ENCODE results near the gene RPS28.
"Not testable (repeated sequence)": the region's sequence is repeated elsewhere in the genome, so short reads cannot be mapped to it uniquely, and the experiment has no call there.

Gene RPS28

DNA sequence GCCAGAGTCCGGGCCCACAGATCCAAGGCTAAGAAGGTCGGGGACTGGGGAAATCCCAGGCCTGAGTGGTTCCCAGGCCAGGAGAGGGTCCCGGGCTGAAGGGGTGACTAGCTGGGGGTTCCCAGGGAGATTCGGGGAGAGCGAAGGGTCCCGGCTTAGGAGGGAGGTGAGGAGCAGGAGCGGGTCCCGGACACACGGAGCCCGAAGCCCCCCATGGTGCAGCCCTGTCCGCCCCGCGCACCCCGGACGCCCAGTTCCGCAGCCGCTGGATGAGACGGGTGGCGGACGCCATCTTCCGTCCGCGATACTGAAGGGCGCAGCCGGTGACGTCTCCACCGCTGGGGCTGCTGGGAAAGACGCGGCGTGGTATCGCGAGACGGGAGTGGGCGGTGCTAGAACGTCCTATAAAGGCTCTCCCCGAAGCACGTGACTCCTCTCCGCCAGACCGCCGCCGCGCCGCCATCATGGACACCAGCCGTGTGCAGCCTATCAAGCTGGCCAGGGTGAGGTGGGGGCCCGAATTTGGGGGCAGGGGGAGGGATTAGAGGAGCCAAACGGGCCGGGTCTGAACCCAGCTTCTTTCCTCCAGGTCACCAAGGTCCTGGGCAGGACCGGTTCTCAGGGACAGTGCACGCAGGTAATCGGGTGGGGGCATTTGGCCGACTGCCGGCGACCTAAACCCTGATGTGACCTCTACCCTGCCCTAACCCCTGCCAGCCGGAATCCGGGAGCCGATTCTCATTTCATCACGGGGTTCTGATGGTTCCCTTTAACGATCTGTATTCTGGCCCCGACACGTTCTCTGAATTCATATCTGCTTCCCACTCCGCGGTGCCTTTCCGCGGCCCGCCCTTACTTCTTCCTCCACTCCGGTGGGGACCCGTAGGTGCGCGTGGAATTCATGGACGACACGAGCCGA, at the start of gene RPS28, which contains the start of gene NDUFA7:
Gene RPS28 (plus strand): TSS at position 430 of the 919 bp plus-strand sequence. CDS start 35 bp downstream, at position 465.
Gene NDUFA7 (minus strand): TSS at position 309 of the 919 bp plus-strand sequence. CDS start 17 bp downstream, at position 292.
- peak; percentile 93 for DNase-seq

DNA sequence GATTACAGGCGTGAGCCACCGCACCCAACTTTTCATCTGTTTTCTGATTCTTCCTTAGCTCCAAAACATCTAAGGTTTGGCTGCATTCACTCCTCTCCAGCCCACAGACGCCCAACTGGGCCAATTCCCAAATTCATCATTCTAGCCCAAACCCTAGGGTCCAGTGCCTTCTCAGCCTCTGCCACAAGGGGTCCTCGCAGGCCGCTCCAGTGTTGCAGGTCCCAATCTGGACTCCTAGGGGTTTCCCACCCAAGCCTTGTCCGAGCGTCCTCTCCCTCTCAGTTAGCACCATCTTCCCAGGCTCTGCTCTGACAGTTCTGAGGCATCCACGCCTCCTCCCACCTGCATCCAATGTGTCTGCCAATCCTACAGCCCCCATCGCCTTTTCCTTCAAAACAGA, 44.8 kb upstream of the RPS28 start:
- not testable (repeated sequence) for DNase-seq

DNA sequence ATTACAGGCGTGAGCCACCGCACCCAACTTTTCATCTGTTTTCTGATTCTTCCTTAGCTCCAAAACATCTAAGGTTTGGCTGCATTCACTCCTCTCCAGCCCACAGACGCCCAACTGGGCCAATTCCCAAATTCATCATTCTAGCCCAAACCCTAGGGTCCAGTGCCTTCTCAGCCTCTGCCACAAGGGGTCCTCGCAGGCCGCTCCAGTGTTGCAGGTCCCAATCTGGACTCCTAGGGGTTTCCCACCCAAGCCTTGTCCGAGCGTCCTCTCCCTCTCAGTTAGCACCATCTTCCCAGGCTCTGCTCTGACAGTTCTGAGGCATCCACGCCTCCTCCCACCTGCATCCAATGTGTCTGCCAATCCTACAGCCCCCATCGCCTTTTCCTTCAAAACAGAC, 30.0 kb upstream of the RPS28 start:
- not testable (repeated sequence) for DNase-seq

DNA sequence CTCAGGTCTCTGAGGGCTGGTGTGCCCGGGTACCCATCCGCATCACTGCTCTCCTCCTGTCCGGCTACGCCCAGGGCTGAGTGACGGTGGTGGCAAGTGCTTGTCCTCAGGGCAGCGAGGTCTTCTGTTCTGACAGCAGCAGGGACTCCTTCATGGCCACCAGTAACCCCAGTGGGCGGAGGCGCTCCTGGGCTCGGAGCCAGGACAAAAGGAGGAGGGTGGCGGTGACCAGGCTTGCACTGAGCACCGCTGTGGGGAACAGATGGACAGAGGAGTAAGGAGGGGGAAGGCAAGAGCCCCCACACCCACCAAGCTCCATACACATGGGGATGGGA, 19.0 kb upstream of the RPS28 start:
- no peak for DNase-seq

DNA sequence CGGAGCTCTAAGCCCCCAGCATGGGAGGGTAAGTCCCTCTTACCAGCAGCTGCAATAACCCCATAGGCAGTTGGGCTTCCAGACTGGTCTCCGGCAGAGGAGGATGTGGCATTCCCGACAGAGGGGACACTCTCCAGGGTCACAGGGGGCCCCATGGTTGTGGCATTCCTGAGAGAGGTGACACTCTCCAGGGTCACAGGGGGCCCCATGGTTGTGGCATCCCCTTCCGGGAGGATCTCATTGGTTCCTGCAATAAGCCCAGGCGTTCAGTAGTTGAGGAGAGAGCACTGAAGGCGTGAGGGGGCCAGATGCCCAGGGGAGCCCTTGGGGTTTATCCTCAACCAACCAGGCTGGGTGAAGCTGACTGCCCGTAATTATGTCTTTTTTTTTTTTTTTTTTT, 18.6 kb upstream of the RPS28 start:
- no peak for DNase-seq

DNA sequence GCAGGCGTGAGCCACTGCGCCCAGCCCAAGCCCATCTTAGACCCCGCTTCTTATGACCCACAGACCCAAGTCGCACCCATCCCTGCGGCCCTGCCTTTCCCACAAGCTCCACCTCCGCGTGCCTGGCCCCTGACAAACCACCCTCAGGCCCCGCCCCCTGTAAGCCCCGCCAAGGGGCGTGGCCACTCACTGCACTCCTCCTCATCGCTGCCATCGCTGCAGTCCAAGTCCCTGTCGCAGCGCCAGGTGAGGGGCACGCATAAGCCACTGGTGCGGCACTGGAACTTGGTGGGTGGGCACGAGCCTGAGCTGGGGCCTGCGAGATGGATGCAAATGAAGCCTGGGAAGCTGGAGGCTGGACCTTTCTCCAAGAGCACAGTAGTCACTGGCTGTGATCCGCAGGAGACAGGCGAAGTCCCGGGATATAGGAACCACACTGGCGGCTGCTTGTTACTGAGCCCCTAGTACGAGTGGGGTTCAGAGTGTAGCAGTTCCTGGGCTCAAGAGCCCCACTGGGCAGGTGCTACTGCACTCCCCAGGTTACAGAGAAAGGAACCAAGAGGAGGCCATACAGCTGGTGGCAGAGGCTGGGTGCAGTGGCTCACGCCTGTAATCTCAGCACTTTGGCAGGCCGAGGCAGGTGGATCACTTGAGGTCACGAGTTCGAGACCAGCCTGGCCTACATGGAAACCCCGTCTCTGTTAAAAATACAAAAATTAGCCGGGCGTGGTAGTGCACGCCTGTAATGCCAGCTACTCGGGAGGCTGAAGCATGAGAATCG, 16.3 kb upstream of the RPS28 start:
- DNase-seq: no peak

DNA sequence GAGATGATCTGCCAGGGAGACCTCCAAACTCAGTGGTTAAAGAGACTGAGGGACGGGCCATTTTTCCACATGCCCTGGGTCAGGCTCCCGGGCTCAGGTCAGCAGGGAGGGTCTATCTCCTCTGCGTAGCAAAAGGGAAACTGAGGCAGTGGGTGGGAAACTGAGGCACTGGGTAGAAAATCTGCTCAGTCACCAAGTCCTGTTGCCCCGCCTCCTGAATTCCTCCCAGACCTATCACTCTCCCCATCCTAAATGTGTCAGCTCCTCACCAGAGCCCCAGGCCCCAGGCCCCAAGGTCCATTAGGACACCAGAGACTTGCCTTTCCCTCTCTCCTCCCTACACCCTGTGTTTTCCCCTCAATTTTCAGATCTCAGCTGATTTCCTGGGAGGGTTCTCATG, 15.5 kb upstream of the RPS28 start:
- no peak for DNase-seq

DNA sequence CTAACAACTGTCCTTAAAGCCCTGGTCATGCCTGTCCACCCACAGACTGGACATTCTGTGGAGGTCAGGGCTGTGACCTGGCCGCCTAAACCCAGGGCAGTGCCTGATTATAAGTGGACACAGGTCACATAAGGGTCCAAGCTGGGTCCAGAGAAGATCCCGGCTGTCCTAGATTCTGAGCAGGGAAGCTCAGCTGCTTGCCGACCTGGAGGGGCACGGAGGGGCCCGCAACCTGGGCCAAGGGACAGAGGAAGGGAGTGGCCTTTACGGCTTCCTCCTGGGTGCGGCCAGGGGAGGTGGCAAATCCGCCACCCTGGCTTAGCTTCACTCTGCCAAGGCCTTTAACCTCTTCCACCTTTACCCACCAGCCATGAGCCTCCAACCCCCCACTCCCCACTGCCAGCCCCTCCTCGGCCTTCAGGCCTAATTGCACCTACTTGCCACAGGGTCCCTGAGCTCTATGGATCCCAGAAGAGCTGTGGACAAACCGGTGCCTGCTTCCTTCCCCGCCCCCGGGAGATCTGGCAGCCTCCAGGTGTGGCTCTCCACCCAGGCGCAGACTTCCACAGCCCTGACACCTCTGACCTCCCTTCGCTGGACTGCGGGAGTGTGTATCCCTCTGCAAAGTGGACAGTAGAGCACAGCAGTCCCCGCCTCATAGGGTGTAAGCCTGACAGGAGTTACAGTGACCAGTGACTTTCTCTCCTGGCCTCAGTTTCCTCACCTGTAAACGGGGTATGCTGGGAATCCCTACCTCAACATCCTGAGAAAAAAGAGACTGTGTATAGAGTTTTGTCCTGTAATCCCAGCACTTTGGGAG, 14.9 kb upstream of the RPS28 start:
- no peak for DNase-seq

DNA sequence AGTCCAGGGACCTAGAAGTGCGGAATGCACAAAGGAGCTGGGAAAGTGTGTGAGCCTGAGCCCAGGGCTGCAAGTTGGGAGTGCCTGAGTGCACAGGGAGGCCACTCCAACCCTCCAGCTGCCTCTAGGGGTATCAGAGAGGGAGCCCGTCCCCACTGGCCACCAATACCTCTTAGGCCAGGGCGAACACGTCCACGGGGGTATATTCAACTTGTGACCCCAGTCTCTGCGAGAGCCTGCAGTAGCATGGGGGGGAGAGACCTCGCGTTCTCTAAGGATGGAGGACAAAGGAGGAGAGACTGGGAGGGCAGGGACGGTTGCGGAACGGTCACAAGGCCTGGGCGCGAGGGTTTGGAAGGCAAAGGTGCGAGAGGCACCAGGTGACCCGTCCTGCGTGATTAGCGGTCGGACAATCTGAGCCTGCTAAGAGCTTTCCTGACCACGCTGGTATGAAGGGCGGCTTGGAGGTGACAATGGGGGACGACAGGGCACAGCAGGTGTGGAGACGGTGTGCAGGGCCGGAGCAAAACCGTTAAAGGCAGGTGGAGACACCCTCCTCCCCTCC, 13.8 kb upstream of the RPS28 start:
- no peak for DNase-seq

DNA sequence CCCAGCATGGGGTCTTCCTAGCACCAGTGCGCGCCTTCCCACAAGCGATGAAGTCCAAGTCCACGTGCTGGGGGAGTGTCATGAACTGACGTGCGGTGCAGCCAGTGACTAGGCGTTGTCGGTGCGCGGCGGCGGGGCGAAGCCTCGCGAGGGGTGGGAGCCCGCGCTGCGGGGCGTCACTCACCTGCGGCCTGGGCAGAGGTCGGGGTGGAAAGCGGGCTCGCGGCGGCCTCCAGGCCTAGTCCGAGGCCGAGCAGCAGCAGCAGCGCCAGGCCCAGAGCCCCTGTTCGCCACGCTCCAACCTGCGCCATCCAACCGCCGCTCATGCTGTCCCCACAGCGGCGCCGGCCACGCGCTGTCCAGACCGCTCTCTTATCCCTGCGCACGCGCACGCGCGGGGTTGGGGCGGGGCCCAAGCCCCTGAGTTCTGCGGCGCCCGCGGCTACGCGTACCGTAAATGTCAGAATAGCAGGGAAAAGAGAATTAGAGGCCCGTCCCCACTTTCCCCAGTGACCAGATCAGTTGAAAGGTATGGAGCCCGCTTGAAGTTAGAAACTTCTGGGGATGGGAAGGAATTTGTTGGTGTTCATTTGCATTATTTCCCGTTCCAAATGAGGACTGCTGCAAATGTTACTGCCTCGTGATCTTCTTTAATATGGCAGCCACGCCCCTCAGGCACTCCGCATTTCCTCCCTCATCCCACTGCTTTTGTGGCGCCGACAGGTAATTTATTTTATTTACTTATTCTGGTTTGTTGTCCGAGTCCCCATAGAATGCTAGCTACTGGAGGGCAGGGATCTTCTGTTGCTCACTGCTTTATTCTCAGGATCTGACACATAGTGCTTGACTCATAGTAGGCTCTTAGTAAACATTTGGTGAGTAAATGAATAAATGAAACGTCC, 13.1 kb upstream of the RPS28 start, which contains the start of gene CD320:
Gene CD320 (minus strand): TSS at position 394 of the 902 bp plus-strand sequence. CDS start 68 bp downstream, at position 326.
- peak; percentile 85 for DNase-seq

DNA sequence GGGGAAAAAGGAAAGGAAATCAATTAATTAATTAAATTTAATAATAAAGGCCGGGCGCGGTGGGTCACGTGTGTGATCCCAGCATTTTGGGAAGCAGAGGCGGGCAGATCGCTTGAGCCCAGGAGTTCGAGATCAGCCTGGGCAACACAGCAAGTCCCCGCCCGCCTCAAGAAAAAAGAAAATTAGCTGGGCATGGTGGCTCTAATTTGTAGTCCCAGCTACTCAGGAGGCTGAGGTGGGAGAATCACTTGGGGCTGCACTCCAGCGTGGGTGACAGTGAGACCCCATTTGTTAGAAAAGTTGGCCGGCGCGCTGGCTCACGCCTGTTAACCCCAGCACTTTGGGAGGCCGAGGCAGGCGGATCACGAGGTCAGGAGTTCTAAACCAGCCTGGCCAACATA, 12.4 kb upstream of the RPS28 start:
- DNase-seq: no peak

DNA sequence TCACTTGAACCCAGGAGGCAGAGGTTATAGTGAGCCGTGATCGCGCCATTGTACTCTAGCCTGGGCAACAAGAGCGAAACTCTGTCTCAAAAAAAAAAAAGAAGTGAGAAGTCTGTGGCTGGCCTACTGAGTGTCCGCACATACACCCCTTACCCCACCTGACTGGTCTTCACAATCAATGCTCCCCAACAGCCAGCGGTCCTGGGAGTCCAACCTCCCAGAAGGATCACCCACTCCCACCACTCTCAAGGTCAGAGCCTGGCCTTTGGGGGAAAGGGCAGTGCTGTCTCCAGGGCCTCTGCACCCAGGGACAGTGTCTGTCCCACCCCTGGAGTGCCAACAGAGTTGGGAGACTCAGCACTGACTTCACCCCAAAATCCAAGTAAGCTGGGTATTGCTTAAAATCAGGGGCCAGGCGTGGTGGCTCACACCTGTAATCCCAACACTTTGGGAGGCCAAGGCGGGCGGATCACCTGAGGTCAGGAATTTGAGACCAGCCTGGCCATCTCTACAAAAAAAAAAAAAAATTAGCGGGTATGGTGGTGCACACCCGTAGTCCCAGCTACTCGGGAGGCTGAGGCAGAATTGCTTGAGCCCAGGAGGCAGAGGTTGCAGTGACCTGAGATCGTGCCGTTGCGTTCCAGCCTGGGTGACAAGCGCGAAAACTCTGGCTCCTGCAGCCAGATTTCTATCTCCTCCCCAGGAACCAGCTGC, 10.8 kb upstream of the RPS28 start:
- no peak for DNase-seq

DNA sequence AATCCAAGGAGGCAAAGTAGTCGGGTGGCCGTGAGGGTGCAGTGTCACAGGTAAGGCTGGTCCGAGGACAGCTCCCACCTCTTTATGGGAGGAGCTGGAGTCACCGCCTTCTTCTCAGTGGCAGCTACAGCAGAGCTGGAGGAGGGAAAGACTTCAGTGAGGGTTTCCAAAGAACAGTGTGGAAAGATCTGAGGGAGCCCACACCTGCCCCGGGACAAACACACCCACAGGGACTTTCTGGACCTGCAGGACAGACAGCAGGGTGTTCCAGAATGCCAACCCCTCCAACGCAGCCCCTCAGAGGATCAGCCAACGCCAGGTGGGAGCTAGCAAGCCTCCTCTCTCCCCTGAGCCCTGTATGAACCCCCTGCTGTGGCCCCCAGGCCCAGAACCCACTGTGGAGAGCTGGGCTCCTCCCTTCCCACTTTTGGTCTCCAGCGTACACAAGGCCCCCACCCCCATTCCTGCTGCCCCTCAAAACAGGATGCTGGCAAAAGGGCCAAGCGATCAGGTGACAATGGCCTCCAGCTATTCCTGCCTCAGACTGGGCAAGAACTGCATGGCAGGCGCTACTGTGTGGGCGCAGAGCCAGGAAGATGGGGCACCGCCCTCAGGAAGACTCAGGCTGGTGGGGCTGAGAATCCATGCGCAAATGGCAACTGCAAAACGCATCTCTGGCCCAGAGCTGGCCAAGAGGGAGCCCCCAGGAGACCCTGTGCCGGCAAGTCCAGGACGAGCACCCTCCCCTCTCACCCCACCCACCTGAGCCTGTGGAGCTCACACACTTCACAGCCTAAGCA, 9.6 kb upstream of the RPS28 start:
- DNase-seq: no peak

DNA sequence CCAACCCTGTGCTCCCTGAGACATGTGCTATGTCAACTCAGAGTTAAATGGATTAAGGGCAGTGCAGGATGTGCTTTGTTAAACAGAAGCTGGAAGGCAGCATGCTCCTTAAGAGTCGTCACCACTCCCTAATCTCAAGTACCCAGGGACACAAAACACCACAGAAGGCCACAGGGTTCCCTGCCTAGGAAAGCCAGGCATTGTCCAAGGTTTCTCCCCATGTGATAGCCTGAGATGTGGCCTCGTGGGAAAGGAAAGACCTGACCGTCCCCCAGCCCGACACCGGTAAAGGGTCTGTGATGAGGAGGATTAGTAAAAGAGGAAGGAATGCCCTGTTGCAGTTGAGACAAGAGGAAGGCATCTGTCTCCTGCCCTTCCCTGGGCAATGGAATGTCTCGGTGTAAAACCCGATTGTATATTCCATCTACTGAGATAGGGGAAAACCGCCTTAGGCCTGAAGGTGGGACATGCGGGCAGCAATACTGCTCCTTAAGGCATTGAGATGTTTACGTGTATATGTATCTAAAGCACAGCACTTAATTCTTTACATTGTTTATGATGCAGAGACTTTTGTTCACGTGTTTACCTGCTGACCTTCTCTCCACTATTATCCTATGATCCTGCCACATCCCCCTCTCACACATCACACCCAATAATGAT, 6.2 kb upstream of the RPS28 start:
- not testable (repeated sequence) for DNase-seq

DNA sequence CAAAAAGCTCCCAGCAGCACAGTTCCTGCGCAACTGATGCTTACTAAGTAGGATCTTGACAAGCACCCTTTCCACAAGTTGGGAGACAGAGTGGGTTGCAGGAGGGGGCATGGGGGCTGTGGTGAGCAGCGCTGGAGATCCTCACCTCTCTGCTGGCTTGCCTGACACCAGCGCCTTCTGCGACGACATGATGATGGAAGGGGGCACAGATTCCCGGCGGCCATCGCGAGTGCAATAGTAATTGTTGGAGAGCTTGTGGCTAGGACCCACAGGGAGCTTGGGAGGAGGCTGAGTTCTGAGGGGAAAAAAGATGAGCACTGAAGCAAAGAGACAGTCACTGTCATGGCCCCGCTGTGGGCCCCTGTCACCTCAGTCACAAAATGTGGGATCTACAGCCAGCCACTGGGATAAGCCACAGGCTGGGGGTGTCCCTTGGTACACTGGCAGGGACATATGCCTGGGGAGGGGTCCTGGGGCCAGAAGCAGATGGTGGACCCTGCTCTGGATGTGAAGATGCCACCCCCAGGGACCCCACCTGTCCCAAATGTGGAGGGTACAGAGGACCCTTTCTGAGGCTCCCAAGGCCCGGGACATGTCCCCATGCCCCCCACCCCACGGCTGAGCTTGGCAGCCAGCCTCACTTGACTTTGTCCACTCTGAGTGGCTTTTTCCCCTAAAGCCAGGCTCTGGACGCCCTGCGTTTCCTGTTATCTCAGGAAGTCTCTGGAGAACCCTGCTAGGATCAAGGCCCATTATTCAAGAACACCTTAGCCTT, 4.8 kb upstream of the RPS28 start:
- no peak for DNase-seq

DNA sequence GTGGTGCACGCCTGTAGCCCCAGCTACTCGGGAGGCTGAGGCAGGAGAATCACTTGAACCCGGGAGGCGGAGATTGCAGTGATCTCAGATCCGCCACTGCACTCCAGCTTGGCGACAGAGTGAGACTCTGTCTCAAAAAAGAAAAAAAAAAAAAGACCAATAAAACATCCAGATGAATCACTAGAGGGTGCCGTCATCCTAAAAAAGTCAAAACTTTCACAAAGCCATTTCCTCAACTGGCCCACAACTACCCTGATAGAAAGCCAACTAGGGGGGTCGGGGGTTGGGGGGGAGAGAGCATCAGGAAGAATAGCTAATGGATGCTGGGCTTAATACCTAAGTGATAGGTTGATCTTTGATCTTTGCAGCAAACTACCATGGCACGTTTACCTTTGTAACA, 2.5 kb upstream of the RPS28 start:
- DNase-seq: not testable (repeated sequence)

DNA sequence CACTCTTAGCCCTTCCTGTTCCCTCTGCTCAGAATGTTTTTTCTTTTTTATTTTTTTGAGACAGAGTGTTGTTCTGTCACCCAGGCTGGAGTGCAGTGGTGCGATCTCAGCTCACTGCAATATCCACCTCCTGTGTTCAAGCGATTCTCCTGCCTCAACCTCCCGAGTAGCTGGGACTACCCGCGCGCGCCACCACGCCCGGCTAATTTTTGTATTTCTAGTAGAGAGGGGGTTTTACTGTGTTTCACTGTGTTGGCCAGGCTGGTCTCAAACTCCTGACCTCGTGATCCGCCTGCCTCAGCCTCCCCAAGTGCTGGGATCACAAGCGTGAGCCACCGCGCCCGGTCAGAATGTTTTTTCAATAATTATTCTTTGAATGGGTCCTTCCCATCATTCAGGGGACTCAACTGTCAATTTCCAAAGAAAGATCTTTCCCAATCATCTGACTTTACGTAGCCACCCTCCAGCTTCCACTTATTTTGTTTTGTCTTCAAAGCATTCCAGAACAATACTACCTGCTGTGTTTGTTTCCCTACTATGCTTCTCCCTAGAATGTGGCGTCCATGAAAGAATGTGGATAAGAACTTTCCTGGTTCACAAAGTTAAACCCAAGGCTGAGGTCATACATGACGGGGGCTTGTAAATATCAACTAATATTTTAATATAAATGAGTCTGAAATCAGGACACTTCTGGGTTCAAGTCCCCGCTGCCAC, 1.3 kb upstream of the RPS28 start:
- no peak for DNase-seq

DNA sequence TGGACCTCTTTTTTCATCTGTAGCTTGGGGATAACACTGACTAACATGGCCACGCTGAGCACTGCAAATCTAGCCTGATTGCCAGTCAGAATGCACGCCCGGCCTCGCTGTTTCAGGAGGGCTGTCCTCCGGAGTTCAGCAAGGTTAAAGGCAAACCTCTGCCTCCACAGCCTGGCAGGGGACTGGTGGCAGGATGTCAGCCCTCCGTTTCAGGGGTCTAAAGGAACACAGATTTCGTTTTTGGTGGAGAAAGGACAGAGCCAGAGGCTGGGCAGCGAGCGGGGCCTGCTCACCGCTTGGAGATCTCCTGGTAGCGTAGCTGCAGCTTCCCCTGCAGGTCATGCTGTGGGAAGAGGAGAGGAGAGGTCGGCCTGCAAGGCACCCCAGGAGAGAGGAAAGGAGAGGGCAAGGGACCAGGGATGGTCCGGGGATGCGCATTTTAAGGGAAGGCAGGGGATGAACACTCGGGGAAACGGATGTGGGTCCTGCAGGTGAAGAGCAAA, 681 bp upstream of the RPS28 start:
- no peak for DNase-seq

Data from NCI-H2227 treated with DMSO at 0.1 percent for 48 hours (cell line).